GM18511 (cell line): ENCODE results near the gene CLDN1.
"Not testable (repeated sequence)": the region's sequence is repeated elsewhere in the genome, so short reads cannot be mapped to it uniquely, and the experiment has no call there.

ENCODE experiments used
- ATAC-seq: cut with Tn5 transposase; IDR thresholded peaks from one replicate; pipeline ENCODE4 v1.9.1; 2021; ENCODE audit warnings: mild to moderate bottlenecking, moderate library complexity; ENCODE audit not compliant: unreplicated experiment

The CLDN1 gene

DNA sequence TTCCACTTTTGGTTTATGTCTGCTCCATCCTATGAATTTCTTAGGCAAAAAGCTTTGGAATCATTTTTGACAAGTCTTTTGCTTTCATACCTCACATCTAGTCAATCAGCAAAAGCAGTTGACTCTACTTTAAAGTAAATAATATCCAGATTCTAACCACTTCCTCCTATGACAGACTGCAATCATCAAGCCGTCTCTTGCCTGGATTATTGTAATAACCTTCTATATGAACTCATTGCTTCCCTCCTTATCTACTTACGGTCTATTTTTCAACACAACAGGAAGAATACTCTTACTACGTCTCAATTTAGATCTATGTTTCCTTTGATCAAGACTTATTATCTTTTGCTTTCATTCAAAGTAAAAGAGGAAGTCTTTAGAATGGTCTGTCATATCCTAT, 20.7 kb downstream of the CLDN1 start:
- ATAC-seq: no peak

DNA sequence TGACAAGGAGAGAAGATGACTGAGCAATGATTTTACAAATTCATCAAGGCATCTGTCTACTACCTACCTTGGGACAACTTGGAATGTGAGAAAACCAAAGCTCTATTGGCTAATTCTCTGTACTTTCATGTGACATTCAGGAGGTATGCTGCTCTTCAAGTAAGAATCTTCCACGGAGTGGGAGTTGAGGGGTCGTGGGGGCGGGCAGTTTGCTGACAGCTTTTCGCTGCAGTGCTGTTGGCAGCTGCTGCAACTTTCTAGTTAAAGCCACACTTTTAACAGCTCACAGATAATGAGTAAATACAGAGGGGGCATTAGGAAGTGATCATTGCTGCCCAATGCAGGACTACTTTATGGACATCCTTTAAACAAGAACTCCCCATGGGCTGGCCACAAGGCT, 22.3 kb downstream of the CLDN1 start:
- ATAC-seq: no peak

DNA sequence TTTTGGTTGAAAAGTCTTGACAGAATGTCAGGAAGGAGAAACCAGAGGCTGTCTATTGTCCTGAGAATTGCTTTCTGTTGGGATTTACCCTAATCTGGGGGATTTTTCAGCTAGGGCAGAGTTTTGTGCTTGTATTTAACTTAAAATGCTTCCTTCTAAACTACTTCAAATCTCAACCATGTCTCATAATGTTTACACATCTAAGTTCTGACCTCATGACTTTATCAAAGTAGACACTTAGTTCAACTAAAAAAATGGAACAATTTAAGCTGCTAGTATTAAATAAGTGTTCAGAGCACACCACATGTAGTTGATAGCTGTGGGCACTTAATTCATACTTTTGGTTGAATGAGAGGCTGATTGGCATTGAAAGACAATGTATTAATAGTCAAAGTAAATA, 28.2 kb downstream of the CLDN1 start:
- no peak for ATAC-seq

DNA sequence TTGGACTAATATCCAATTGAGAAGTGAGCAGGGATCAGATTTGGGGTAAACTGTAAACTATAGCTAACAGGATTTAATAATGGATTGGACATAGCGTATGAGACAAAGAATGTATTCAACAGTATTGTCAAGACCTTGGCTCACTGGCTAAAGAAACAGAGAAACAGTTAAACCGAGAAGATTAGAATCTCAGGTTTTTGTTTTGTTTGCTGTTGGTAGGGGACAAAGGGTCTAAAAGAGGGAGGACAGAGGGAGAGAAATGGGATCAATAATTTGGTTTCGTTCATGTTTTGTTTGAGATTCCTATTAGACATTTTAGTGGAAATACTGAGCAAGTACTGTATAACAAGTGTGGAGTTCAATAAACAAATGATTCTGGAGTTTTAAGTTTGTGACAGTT, 28.6 kb downstream of the CLDN1 start:
- no peak for ATAC-seq

DNA sequence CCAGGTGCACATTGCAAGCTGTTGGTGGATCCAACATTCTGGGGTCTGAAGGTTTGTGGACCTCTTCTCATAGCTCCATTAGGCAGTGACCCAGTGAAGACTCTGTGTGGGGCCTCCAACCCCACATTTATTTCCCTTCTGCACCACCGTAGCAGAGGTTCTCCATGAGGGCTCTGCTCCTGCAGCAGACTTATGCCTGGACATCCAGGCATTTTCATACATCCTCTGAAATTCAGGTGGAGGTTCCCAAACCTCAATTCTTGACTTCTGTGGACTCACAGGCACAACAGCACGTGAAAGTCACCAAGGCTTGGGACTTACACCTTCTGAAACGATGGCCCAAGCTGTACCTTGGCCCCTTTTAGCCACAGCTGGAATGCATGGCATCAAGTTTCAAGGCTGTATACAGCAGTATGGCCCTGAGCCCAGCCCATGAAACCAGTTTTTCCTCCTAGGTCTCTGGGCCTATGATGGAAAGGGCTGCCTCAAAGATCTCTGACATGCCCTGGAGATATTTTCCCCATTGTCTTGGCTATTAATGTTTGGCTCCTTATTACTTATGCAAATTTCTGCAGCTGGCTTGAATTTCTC, 30.2 kb downstream of the CLDN1 start:
- no peak for ATAC-seq

DNA sequence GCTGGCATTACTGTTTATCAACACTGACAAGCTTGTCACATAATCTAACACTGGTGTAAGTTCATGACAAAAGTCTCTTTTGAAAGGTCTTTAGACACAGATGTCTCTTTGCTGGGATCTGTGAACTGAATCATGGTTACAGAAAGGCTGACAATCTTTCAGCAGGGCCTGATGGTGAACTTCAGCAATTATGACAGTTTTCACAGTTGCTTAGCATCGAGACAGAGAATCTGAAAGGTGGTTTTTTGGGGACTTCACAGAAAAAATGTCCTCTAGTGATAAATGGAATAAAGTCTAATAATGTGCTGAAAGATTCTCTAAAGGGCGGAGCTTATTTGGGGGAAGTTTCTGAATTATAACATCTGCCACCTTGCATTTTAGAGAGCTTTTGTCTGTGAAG, 32.3 kb downstream of the CLDN1 start:
- ATAC-seq: no peak

DNA sequence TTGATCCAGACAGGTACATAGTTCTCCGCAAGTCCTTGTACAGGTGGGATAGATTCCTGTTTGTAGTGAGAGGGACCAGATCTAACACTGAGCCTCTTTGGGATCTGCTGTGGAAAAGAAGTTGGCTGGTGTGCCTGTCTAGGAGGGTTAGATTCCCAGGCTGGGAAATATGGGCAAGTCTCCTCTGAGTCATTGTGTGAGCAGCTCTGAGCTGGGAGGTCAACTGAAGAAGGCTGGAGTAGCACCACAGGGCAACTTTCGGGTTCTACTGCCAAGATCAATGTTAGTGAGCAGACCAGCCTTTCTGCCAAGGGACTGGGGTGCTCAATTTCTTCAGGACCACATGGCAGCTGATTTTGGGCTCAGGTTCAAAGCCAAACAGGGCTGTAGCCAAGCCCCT, 33.4 kb downstream of the CLDN1 start:
- ATAC-seq: no peak

DNA sequence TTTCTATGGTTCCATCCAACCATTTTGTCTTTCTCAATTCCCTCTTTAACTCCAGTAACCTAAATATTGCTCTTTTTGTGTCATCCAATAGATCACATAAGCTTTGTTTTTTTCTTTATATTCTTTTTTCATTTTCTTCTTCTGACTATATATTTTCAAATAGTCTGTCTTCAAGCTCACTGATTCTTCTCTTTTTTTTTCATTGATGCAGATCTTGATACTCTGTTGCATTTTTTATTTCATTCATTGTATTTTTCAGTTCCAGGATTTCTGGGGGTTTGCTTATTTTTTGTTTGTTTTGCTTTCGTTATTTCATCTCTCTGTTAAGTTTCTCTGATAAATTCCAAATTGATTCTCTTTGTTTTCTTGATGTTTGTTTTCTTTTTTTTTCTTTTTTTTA, 36.2 kb downstream of the CLDN1 start:
- ATAC-seq: no peak

DNA sequence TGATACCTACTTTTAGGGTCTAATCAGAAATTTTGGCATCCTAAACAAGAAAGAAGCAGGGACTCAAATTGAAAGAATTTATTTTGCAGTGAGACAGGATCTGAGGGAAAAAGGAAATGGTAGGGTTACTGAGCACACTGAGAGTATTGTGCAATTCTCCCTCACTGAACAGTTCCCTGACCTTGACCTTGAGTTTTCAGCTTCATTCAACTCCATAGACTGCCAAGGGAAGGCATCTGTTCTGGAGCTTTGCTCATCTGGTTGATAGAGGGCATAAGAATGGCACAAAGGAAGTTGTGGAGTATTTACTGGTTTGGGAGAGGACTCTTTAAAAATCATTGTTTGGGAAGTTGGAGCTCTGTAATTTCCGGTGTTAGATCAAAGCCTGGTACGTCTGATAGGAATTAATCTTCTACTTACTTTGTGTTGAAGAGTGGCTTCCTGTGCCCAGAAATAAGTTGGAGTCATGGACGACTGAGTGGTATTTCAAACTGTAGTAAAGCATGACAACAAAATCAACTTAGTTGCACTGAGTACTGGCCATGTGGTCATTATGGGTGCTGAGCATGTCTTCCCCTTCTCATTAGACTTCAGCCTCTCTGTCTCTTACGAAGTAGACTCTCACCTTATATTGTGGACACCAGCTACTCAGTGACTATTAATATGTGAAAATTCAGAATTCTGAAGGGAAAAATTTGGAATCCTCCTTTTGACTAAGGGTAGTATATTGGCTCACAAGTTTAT, 40.8 kb downstream of the CLDN1 start:
- ATAC-seq: no peak

DNA sequence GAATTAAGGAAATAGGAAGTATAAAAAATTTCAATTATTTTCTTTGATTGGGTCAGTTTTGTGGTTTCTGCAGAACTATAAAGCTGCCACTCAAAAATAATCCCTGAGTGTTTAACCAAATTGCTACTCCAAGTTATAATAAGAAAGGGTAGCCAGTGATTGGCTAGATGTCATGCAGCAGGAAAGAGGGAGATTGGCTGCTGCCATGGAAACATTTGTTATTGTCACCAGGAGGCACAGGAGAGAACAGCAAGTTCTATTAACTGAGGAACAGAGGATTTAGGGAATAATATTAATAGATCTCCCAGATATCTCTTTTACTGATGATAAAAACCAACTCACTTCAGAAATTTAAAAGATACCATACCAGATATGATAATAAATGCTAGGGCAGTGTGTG, 42.6 kb downstream of the CLDN1 start:
- no peak for ATAC-seq

DNA sequence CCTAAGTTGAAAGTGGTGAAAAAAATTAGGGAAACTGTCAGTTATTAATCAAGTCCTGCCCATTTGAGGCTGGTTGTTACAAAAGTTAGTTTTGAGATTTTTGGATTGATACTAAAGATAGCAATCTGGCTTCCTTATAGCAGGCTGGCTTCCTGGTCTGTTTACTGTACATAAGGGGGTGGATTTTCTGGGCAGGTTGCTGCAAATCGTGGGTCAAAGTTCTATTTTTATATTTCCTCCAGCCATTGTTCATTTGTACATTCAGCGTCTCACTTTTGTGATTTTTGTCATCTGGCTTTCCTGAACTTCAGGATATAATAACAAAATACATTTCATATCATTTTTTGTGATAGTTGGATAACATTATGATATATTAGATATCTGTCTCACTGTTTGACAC, 49.5 kb downstream of the CLDN1 start:
- no peak for ATAC-seq

DNA sequence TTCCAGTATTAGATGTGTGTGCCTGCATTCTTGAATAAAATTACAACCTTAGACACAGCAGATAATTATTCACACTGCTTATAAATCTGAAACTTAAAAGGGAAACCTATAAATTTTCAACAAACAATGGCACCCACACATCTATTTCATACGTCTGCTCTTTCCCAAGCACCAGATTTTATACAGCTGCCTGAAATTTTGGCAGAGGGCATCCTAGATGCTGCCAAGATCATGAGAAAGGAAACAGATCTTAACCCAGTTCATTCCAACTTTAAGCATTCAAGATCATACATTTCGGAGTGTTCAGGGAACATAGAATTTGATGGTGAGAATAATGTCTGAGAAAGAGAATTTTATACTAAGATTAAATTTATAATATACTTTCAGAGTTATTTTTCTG, 53.1 kb downstream of the CLDN1 start:
- ATAC-seq: no peak

DNA sequence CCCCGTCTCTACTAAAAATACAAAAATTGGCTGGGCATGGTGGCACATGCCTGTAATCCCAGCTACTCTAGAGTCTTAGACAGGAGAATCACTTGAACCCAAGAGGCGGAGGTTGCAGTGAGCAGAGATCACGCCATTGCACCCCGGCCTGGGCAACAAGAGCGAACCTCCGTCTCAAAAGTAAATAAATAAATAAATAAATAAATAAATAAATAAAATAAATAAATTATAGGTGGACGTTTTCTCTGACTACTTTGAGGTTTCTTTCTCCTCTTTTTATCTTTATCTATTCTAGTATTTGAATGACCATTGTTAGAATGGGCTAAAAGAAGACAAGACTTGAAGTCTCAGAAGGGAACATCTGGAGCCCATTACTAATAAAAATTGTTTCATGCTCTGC, 54.8 kb downstream of the CLDN1 start:
- not testable (repeated sequence) for ATAC-seq

DNA sequence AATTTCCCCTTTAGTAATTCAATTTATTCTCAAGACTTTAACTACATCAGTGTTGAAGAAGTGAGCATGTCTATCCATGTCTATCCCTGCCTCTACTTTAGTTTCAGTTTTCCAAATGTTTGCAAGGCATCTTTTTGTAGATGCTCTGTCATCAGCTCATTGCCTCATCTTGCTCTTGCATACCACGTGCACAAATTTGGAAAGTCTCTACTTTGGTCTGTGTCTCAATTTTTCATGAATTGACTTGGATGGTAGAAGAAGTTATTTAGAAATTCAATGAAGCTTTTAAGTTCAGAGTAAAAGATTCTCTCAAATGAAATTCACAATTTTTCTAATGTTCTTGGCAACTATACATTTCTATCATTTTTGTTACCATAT, 55.3 kb downstream of the CLDN1 start:
- ATAC-seq: no peak

DNA sequence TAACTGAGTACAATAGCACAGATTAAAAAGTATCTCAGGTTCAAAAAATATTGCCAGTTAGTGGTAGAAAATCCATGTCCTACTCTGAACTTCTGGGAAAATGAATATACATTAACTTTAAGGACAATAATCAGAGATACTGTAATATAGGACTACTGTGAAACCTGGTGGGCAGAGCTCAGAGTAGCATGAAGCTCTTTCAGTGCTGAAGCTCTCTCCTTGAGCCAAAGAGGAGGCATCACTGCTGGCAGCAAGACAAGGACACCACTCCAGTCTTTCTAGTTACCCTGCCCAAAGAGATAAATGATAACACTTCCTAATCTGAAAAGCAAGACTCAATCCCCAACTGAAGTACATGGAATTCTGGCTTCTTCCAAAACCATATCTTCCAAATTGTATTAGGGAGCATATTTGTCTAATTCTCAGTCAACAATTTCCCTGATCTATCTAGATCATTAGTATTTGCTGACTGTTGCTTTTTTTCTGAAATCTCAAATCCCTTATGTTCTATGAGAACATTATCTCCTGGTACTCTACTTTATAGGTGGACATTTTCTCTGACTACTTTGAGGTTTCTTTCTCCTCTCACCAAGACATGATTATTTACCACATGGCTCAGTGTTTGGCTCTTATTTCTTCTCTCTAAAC, 55.9 kb downstream of the CLDN1 start:
- ATAC-seq: no peak

DNA sequence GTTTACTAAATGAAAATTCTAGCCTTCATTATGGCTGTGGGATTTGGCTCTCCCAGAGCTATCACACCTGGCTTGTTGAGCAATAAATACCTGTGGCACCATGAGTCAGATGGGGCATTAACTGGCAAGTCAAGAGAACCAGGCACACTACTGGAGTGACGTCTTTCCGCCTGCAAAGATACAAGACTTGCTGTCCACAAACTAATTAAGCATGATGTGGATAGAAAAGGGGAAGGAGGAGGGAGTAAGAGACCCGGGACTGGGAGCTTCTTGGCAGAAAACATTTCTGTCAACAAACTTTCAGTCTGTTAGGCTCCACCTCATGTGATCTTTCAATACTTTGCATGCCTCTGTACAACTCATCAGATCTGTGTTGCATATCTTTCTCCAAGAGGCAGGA, 56.5 kb downstream of the CLDN1 start:
- ATAC-seq: no peak

DNA sequence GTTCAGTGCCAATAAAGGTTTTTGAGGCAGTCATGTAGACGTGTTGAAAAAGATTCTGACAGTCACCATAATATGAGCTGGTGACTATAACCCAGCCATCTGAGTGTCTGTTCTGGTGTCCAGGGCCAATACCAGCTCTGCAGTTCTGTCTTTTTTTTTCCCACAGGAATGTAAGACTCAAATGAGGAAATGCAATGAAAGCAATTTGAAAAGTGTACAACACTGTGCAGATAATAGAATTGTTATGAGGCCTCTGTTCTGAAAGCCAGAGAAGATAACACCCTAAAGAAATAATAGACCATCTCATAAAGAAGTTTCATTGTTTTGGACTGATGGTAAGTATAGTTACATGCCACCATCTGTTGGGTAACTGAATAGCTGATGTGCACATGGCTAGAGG, 57.1 kb downstream of the CLDN1 start:
- no peak for ATAC-seq

DNA sequence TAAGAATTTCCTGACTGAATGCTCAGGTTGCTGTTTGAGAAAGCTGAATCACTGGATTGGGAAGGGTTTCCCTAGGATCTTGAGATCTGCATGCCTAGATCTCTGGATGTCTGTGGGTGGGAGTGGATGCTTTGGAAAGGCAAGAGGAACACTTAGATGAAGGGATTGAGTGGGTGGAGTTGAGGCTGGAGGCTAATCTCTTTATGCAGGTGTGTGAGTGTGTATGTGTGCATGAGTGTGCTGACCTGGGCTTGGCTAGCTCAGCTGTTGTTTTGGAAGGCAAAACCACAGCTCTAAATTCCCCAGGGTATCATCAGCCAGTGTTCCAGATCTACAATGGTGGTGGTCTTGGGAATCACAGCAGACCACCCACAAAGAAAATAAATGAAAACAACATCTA, 60.5 kb downstream of the CLDN1 start:
- no peak for ATAC-seq

DNA sequence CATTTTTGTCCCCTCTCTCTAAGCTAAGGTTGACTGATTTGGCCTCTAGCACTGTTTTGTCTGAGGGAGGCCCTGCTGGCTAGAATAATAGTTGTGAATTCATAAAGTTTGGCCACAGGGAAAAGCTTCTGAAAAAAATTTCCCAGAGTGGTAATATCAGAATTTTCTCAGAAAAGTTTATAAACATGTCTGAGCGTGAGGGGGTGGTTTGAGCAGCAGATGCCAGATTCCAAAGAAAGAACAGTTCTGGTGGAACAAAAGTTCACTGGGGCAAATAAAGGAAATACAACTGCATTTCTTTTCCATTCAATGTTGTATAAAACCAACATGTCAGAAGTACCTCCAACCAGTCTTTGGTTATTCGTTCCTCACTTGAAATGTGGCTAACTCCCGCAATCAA, 61.2 kb downstream of the CLDN1 start:
- ATAC-seq: no peak

DNA sequence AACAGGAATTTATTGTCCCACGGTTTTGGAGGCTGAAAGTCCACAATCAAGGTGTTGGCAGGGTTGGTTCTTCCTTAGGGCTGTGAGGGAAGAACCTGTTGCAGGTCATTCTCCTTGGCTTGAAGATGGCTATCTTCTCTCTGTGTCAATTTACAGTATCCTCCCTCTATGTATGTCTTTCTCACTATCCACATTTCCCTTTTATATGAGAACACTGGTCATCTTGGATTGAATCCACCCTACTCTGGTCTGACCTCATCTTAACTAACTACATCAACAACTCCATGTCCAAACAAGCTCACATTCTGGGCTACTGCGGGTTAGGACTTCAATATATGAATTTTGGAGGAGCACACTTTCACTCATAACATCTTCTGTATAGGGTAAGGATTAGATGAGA, 61.9 kb downstream of the CLDN1 start:
- no peak for ATAC-seq

DNA sequence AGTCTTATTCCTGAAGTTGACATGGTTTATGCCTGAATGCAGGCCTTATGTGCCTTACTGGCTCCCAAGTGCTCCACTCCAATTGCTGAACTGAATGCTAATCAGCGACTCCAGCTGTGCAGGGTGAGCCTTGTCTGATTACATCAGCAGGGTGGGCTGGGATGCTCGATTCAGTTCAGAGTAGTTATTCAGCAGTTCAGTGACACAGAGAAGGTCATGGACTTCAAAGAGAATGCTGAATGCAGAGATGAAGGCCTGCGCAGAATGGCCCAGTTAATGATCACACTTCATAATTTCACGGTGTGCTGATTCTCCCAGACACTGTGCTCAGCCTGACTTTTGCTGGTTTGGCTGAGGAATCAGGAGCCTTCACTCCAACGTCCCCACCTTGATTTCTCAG, 63.6 kb downstream of the CLDN1 start:
- ATAC-seq: no peak
